HG03571 (cell line): ENCODE results near the gene C9orf50.

Source experiments
- ATAC-seq: cut with Tn5 transposase; IDR thresholded peaks from one replicate; pipeline ENCODE4 v1.9.1; 2021; ENCODE audit not compliant: unreplicated experiment

C9orf50 gene

GRCh38 chr9:129571298-129572051, 49.4 kb downstream of the C9orf50 start:
- ATAC-seq: no peak

GRCh38 chr9:129570450-129571297, 50.2 kb downstream of the C9orf50 start:
- no peak for ATAC-seq

DNA sequence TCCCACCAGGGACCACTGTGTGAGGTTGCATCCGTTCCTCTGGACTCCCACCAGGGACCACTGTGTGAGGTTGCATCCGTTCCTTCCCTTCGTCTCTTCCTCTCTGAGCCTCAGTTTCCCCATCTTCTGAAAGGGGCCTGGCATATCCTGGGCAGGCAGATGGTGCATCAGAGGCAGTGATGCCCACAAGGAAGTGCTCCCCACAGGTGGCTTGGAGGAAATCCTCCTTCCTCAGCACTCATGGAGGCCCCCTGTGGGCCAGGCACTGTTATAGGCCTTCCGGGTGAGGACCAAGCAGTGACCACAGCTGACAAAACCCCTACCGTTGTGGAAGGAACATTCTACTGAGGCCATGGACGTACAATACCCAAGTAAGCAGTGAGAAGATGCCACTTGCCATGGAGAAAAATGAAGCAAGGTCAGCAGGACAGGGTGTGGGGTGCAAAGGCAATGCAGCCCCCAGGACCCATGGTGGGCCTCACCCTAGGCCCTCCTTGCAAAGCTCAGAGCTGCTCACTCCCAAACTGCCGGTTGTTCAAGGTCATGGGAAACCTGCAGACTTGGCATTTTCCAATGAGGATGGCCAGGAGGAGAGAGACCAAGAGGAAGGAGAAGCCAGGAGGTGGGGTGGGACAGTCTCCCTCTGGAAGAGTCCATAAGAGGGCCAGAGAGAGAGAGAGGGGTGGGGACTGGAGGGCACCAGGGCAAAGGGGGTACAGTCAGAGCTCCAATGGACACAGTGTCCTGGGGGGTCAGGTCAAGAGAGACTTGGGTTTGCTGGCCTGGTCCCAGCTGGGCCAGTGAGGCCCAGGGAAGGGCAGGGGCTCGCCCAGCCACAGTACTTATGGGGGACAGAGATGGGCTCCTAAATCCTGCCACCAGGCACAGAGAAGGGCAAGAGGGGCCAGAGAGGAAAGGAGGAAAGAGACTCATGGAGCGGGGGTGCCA, 51.1 kb downstream of the C9orf50 start:
- no peak for ATAC-seq

DNA sequence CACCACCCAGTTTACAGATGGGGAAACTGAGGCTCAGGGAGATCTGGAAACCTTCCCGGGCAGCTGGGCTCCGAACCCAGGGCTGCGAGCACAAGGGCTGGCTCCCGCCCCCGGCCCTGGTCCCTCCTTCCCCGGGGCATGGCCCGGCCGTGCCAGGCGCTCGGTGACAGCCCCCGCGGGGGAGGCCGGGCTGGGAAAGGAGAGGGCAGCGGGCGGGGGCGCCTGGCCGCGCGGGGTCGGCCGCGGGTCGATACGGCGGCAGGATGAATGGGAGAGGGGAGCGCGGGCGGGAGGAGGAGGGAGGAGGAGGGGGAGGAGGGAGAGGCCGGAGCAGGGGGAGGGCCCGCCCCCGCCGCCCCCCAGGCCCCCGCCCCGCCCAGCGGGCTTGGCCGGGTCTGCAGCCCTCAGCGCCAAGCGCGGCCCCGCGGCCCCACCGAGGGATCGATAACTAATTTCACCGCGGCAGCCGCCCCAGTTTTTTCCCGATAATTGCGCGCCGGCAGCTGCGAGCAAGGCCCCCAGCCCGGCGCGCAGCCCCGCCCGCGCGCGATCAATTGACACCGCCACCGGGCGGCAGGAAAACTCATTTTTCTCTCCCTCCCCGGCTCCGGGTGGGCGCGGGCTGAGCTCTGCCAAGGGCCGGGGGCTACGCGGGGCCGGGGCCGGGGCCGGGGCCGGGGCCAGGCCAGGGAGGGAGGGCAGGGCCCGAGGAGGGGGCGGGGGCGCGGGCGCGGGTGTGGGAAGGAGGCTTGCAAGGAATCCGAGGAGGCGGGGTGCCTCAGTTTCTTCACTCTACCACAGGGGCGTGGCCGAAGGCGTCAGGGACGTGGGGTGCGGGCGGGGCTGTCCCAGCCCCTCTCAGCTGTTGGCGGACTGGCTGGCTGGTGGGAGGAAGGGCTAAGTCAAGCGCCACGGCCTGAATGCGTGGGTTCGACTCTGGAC, 52.1 kb downstream of the C9orf50 start:
- no peak for ATAC-seq

DNA sequence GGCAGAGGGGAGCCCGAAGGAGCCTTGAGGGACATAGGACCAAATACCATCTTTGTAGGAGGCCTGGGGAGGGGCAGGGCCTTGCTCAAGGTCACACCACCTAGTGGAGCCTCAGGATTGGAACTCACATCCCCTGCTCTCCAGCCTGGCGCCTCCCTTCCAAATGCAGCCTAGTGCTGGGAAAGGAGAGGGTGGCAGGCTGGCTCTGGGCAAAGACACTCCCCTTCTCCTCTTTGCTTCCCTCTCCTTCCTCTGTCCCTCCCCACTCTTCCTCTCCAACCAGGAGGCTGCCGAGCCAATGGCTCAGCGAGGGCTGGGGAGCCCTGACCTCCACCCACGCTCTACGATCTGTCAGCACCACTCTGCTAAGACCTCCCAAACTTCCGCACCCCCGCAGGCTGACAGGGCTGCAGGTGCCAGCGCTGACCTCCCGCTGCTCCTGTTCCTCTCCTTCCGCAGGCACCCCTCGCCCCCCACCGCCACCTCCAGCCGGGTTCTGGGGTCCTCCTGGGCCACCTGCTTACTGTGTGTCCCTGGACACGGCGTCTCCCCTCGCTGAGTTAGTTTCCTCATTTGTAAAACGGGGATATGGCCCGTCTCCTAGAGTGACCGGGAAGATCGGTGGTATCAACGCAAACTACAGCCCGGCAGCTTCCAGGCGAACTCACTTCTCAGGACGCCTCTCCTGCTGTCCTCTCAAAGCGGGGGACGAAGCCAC, 52.9 kb downstream of the C9orf50 start:
- no peak for ATAC-seq

- ATAC-seq: no peak
These were observed 53.6 kb downstream of the C9orf50 start for GRCh38 chr9:129567329-129567728.

DNA sequence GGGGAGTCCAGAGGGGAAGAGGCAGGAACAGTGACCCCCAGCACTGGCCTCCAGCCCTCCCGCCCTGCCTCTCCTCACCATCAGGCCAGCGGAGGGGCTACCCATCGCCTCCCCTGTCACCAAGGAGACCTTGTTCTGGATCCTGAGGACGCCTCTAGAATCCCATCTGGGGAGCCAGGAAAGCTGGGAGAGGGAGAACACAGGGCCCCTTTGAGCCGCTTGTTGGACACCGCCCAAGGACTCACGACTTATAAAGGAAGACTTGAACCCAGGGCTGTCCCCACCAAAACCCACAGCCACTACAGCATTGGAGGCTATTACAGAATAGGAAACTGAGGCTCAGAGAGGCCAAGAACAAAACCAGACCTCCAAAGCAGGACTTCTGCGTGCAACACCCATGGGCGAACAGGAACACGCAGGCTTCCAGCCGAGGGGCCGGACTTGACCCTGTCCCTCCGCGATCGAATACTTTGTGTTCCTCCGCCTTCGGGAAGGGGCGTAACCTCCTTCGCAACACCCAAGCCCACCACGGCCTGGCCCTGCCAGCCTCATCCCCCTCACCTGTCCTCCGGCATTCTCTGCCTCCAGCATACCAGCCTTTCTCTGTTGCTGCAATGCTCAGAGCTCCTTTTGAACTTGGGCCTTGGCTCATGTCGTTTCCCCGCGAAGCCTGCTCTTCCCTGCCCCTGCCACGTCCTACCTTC, 54.2 kb downstream of the C9orf50 start:
- ATAC-seq: no peak

DNA sequence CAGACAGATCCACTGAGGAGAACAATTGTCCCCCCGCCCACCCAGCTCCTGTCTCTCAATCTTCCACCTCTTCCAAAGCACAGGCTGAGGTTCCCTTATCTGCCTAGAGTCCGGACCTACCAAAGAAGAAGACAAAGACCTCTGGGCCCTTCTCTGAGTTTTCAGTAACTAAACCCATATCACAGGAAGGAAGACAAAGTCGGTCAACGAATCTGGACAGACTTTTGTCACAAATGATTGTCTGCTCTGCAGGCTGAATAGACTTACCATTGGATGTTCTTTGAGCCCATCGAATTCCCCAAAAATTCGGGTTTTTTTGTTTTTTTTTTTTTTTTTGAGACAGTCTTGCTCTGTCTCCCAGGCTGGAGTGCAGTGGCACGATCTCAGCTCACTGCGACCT, 58.0 kb downstream of the C9orf50 start:
- no peak for ATAC-seq

DNA sequence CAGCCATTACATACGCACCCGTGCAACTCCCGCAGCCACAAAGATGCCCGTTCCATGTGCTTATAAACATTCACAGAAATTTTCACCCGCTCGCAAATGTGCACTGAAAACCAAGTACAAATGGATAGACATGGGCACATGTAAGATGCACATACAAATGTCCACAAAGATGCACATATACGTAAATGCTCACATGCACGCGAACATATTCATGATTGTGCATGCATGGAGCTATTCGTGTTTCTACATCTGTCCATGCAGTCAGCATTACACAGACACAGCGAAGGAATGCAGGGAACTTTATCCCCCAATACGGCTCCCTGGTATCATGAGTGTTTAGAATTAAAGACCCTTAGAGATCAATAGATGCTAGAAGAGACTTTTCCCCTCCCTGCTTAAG, 58.4 kb downstream of the C9orf50 start:
- no peak for ATAC-seq
